ENCODE measurements around the gene LMX1B.

GRCh38 chr9:126607086-126607485 lies 6.6 kb upstream of the LMX1B start:
- TF ChIP-seq, protein P1, sequence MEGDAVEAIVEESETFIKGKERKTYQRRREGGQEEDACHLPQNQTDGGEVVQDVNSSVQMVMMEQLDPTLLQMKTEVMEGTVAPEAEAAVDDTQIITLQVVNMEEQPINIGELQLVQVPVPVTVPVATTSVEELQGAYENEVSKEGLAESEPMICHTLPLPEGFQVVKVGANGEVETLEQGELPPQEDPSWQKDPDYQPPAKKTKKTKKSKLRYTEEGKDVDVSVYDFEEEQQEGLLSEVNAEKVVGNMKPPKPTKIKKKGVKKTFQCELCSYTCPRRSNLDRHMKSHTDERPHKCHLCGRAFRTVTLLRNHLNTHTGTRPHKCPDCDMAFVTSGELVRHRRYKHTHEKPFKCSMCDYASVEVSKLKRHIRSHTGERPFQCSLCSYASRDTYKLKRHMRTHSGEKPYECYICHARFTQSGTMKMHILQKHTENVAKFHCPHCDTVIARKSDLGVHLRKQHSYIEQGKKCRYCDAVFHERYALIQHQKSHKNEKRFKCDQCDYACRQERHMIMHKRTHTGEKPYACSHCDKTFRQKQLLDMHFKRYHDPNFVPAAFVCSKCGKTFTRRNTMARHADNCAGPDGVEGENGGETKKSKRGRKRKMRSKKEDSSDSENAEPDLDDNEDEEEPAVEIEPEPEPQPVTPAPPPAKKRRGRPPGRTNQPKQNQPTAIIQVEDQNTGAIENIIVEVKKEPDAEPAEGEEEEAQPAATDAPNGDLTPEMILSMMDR (IDR thresholded peaks at IDR 0.05) = no peak
- TF ChIP-seq POLR2A (IDR thresholded peaks at IDR 0.05) = no peak

All from stomach (tissue), 4 donors.